Measurements from ENCODE around the gene GNGT1.

GRCh38 chr7:93914581-93915066, 8.3 kb downstream of the GNGT1 start:
- TF ChIP-seq EZH2 (IDR thresholded peaks at IDR 0.05; ENCODE audit: insufficient read depth, poor library complexity, severe bottlenecking) (no peak), EZH2phosphoT487 (IDR thresholded peaks at IDR 0.05; ENCODE audit: insufficient read depth, low read depth) (no peak)
